MCF 10A (cell line): ENCODE data around the gene CYB5R2. TPM values are rescaled to one million over a fixed set of nuclear protein-coding genes. Genes with fewer than 3 reads are reported as not detected.

Source experiments
- BruUV-seq: library from RNA; stranded (reverse); fragments of 400-500 nt; replicated peaks from 2 replicates; lab custom pipeline; 2021; lab: Mats Ljungman, UMichigan
- CTCF ChIA-PET: fragments of 300-600 bp; sonication (Branson Sonifier 250); formaldehyde crosslinking; extraction: SDS; loops from one replicate; lab custom pipeline; 2021; ENCODE audit warnings: antibody characterized with exemption, inconsistent platforms; lab: Yijun Ruan, JAX
- POLR2A ChIA-PET: fragments of 300-600, 350-650 bp; sonication (Branson Sonifier 250); formaldehyde crosslinking; extraction: SDS; loops from one replicate; lab custom pipeline; 2020; ENCODE audit warnings: antibody characterized with exemption, inconsistent platforms; lab: Yijun Ruan, JAX
- DNase-seq: peaks from one replicate; pipeline ENCODE4 v3.0.0-alpha.2; 2018; ENCODE audit not compliant: unreplicated experiment
- H3K27ac Mint-ChIP-seq: one replicate; pipeline ENCODE4 v1.8.0; 2022; ENCODE audit warnings: mild to moderate bottlenecking, low read depth, mixed read lengths; ENCODE audit not compliant: unreplicated experiment
- H3K27me3 Mint-ChIP-seq: one replicate; pipeline ENCODE4 v1.8.0; 2022; ENCODE audit warnings: mixed read lengths; ENCODE audit not compliant: insufficient read depth, unreplicated experiment
- H3K36me3 Mint-ChIP-seq: one replicate; pipeline ENCODE4 v1.8.0; 2022; ENCODE audit warnings: mild to moderate bottlenecking, moderate library complexity, mixed read lengths; ENCODE audit not compliant: insufficient read depth, unreplicated experiment
- H3K4me1 Mint-ChIP-seq: one replicate; pipeline ENCODE4 v1.8.0; 2022; ENCODE audit warnings: mixed read lengths; ENCODE audit not compliant: insufficient read depth, unreplicated experiment
- H3K4me3 Mint-ChIP-seq: one replicate; pipeline ENCODE4 v1.8.0; 2022; ENCODE audit warnings: mild to moderate bottlenecking, moderate library complexity, mixed read lengths; ENCODE audit not compliant: unreplicated experiment
- H3K9me3 Mint-ChIP-seq: one replicate; pipeline ENCODE4 v1.8.0; 2022; ENCODE audit warnings: mixed read lengths; ENCODE audit not compliant: unreplicated experiment
- intact Hi-C: fragments of 100-400 bp; cut with micrococcal nuclease; formaldehyde crosslinking; loops from 2 replicates; pipeline ENCODE4 v1.14.1; 2022
- total RNA-seq: library from RNA; stranded (reverse); gene quantifications from 2 replicates; pipeline ENCODE4 v1.2.3, GENCODE V29; 2022
- TF ChIP-seq, protein P1 (sequence below): fragments of 200-600 bp; IDR thresholded peaks from one replicate; pipeline ENCODE4 v1.8.0; 2022; ENCODE audit warnings: antibody characterized with exemption, mild to moderate bottlenecking; ENCODE audit not compliant: unreplicated experiment

CYB5R2 gene
- total RNA-seq, 1 experiment from 2014 or later: 1.2 TPM

DNA sequence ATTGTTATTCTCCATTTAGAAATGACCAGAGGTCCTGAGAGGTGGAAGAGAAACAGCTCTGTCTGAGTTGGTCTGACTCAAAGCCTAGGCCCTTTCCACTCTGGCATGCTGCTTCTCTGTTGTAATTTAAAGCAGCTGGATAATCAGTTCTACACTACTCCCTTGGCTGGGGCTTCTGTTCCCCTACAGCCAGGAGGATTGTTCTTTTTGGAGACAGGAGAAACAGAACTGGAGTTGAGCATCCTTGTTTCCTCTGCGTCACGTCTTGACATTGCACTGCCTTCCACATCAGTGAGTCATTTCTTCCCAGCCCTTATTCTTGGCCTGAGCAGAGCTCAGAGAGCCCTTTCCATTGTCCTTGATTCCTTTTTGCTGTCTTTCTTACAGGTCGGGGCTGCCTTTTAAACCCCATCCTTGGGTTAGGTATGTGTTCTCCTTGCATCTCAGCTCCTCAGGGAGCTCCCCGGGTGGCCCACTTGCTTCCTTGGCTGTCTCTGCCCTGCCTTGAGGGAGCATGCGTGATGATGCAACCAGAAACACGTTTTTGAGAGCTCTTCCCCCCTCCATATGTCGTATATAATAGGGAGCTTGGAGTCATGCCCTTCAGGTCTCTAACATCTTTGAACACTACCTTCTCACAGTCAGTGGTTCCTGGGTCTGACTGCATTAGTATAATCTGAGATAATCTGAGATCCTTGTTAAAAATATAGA, 35.7 kb downstream of the CYB5R2 start:
- intact Hi-C loops: no loop called here
- CTCF ChIA-PET: interaction anchor here (0.7 to 7.3 kb wide), 12 partner anchors 8 to 125 kb away, joined by 3 to 53 read pairs (median 3); no protein-coding TSS in a partner anchor
- Mint-ChIP-seq H3K4me3 (no peak overlapping the region), H3K27me3 (no peaks in the 10 kb centered on the region), H3K4me1 (peaks cover 11% of the 10 kb centered on the region), H3K27ac (peak overlapping the region; percentile 62), H3K36me3 (no peaks in the 10 kb centered on the region), H3K9me3 (no peaks in the 10 kb centered on the region)
- no TSS peak for BruUV-seq
- peak; percentile 67 for DNase-seq
- POLR2A ChIA-PET: interaction anchor here (0.7 to 1.2 kb wide), 5 partner anchors 14 to 1297 kb away, joined by 3 to 5 read pairs (median 3); no protein-coding TSS in a partner anchor
- TF ChIP-seq, protein P1, sequence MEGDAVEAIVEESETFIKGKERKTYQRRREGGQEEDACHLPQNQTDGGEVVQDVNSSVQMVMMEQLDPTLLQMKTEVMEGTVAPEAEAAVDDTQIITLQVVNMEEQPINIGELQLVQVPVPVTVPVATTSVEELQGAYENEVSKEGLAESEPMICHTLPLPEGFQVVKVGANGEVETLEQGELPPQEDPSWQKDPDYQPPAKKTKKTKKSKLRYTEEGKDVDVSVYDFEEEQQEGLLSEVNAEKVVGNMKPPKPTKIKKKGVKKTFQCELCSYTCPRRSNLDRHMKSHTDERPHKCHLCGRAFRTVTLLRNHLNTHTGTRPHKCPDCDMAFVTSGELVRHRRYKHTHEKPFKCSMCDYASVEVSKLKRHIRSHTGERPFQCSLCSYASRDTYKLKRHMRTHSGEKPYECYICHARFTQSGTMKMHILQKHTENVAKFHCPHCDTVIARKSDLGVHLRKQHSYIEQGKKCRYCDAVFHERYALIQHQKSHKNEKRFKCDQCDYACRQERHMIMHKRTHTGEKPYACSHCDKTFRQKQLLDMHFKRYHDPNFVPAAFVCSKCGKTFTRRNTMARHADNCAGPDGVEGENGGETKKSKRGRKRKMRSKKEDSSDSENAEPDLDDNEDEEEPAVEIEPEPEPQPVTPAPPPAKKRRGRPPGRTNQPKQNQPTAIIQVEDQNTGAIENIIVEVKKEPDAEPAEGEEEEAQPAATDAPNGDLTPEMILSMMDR: no peak

DNA sequence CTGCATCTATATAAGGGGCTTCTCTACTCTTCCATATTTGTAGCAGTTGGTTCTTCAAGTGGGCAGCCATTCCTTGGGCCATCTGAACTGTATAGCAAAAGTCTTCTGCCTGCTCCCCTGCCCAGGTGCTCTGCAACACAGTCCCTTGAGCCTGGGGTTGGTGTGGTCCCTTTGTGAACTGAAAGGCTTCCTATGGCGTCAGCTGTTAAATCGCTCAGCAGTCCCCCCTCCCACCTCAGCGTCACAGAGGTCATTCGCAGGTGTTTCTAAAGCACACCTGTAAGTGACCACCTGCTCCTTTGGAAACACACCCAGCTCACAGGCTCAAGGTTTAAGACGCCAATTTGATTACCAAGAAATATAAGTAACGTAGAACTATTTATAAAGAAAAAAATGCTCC, 37.0 kb downstream of the CYB5R2 start:
- Mint-ChIP-seq H3K27me3 (no peaks in the 10 kb centered on the region), H3K4me1 (peaks cover 11% of the 10 kb centered on the region), H3K4me3 (no peak overlapping the region), H3K27ac (no peak overlapping the region), H3K36me3 (no peaks in the 10 kb centered on the region), H3K9me3 (no peaks in the 10 kb centered on the region)
- ChIA-PET POLR2A (no interaction called here), CTCF (interaction anchor here (0.6 to 7.3 kb wide), 4 partner anchors 21 to 1321 kb away, joined by 3 to 53 read pairs (median 20); no protein-coding TSS in a partner anchor)
- intact Hi-C loops: no loop called here
- DNase-seq: no peak
- no TSS peak for BruUV-seq
- TF ChIP-seq, protein P1: no peak

DNA sequence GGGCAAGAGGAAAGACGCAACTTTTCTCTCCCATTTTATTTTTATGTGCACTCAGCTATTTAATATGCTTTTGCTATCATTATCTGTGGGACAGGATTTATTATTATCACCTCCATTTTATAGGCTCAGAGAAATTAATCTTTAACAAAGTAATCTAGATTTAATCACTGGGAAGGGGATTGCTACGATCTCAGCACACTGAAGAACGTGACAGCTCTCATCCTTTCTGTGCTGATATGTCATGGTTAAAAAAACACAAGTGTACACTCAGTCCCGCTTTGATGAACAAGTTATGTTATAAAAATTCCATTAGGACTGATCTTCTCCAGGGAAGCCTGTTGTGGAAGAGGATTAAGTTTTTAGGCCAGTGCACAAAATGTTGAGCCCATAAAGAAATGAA, 37.6 kb downstream of the CYB5R2 start:
- intact Hi-C loops: no loop called here
- no peaks in the 10 kb centered on the region for H3K27me3 Mint-ChIP-seq
- H3K4me3 Mint-ChIP-seq: no peak overlapping the region
- DNase-seq: no peak
- POLR2A ChIA-PET: no interaction called here
- H3K36me3 Mint-ChIP-seq: peaks cover 5% of the 10 kb centered on the region
- TF ChIP-seq, protein P1: no peak
- no peak overlapping the region for H3K27ac Mint-ChIP-seq
- CTCF ChIA-PET: interaction anchor here (6.1 to 7.3 kb wide), 2 partner anchors 21 to 64 kb away, joined by 37 to 53 read pairs; no protein-coding TSS in a partner anchor
- no TSS peak for BruUV-seq
- H3K4me1 Mint-ChIP-seq: peaks cover 11% of the 10 kb centered on the region
- no peaks in the 10 kb centered on the region for H3K9me3 Mint-ChIP-seq

DNA sequence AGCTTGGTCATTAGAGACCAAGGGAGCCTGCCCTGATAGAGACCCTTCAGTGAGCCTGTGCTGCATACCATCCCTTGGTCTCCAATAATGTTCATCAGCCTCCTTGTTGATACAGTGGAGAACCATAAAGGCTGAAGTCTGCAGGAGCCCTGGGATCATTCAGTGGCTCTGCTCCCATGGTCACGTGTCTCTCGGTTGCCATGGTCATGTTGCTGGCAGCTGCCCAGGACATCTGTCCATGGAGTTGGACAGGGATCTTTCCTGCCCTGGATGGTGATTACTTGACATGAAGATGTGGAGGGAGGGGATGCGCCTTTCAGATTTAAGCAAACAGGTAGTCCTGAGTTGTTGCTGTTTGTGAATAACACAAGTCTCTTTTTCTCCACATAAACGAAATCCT, 38.2 kb downstream of the CYB5R2 start:
- Mint-ChIP-seq H3K9me3 (no peaks in the 10 kb centered on the region), H3K27ac (no peak overlapping the region), H3K4me3 (no peak overlapping the region), H3K4me1 (peaks cover 11% of the 10 kb centered on the region), H3K36me3 (peaks cover 6% of the 10 kb centered on the region), H3K27me3 (no peaks in the 10 kb centered on the region)
- POLR2A ChIA-PET: no interaction called here
- DNase-seq: no peak
- intact Hi-C loops: no loop called here
- TF ChIP-seq, protein P1: no peak
- BruUV-seq: no TSS peak
- CTCF ChIA-PET: interaction anchor here (6.1 to 7.3 kb wide), 2 partner anchors 22 to 64 kb away, joined by 37 to 53 read pairs; no protein-coding TSS in a partner anchor
